Body of pancreas (tissue), 4 donors: ENCODE results near the gene GRM8. TPM values are rescaled to one million over a fixed set of nuclear protein-coding genes. Genes with fewer than 3 reads are reported as not detected.

Experiments used
- ATAC-seq: fragments of 150-250 bp; one replicate; pipeline ENCODE4 v1.9.1; 2016
- DNase-seq, 4 donors: peaks; one replicate each; pipeline ENCODE4 v3.0.0-alpha.2; 2019
- H3K27ac ChIP-seq, 4 donors: fragments of 200-600 bp; sonication (generic); 1 replicate in 3 of 4; 2 replicates in 1 of 4; pipeline versions ENCODE4 v1.5.1 to v1.6.1; 2016 to 2019; ENCODE audit warnings: mild to moderate bottlenecking in 1 of 4, mixed read lengths in 1 of 4, moderate library complexity in 1 of 4
- H3K27me3 ChIP-seq, 2 donors: fragments of 200-600 bp; sonication (generic); one replicate each; pipeline ENCODE4 v1.6.0; 2016; ENCODE audit warnings: mild to moderate bottlenecking in 1 of 2
- H3K36me3 ChIP-seq, 2 donors: fragments of 200-600 bp; sonication (generic); replicated peaks in 1 of 2; 2 replicates each; pipeline ENCODE4 v1.5.1; 2016; ENCODE audit warnings: low read depth in 2 of 2; ENCODE audit not compliant: insufficient read depth in 1 of 2
- H3K4me1 ChIP-seq: fragments of 200-600 bp; sonication (generic); one replicate; pipeline ENCODE4 v1.6.0; 2016
- H3K4me3 ChIP-seq, 2 donors: fragments of 200-600 bp; sonication (generic); 1 replicate in 1 of 2; 2 replicates in 1 of 2; pipeline ENCODE4 v1.5.1; 2016 to 2019
- H3K9me3 ChIP-seq, 3 donors: fragments of 200-600 bp; sonication (generic); 1 replicate in 2 of 3; 2 replicates in 1 of 3; pipeline ENCODE4 v1.5.1; 2016
- CTCF ChIP-seq, 7 experiments: fragments of 450-650 bp in 4 of 7; fragments of 200-600 bp in 3 of 7; sonication (generic) in 3 of 7; IDR thresholded peaks; one replicate each; pipeline ENCODE4 v1.5.1; 2016 to 2019; ENCODE audit warnings: antibody characterized with exemption in 7 of 7
- POLR2A ChIP-seq, 3 donors: fragments of 450-650 bp; IDR thresholded peaks; one replicate each; pipeline ENCODE4 v1.6.1; 2016; ENCODE audit warnings: antibody characterized with exemption in 3 of 3, mild to moderate bottlenecking in 2 of 3
- WGBS, 2 donors: methylation state at CpG; one replicate each; pipeline ENCODE4 v1.1.5; 2017; 5-methylcytosine and 5-hydroxymethylcytosine counted together
- intact Hi-C: fragments of 100-400 bp; cut with DNase I; formaldehyde crosslinking; loops from one replicate; pipeline ENCODE4 v1.15.1; 2023
- total RNA-seq, 2 donors: library from RNA; depleted of rRNA; stranded (reverse); fragments of >200 nt; gene quantifications; one replicate each; pipeline ENCODE4 v1.1.0, GENCODE V29; 2016

The GRM8 gene
- total RNA-seq, 2 donors from 2014 or later, result 2.3 TPM; not detected in 1

DNA sequence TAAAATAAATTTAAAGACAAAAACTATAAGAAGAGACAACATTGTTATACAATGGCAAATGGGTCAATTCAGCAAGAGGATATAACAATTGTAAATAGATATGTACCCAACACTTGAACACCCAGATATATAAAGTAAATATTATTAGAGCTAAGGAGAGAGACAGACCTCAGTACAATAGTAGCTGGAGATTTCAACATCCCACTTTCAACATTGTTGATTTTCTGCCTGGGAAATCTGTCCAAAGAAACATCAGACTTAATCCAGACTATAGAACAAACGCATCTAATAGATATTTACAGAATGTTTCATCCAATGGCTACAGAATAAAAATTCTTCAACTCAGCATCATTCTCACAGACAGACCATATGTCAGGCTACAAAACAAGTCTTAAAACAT is 256.1 kb downstream of the GRM8 start:
- Histone ChIP-seq H3K27me3 (no peaks in the 10 kb centered on the region), H3K9me3 (no peaks in the 10 kb centered on the region), H3K27ac (no peak overlapping the region), H3K36me3 (no peaks in the 10 kb centered on the region), H3K4me1 (no peaks in the 10 kb centered on the region), H3K4me3 (no peak overlapping the region)
- no peak for DNase-seq
- TF ChIP-seq POLR2A (IDR thresholded peaks at IDR 0.05), result no peak
- no peak for TF ChIP-seq CTCF (IDR thresholded peaks at IDR 0.05)
- intact Hi-C loops, result no loop called here
- WGBS, 2 donors, result 16 to 72% methylated on average over 1 of the region's 1 CpG
- ATAC-seq, result no peak

GRCh38 chr7:126993626-126994213 is 259.0 kb downstream of the GRM8 start:
- DNase-seq (no peak), ATAC-seq (no peak)
- Histone ChIP-seq H3K27me3 (no peaks in the 10 kb centered on the region), H3K36me3 (no peaks in the 10 kb centered on the region), H3K4me3 (no peak overlapping the region), H3K4me1 (no peaks in the 10 kb centered on the region), H3K27ac (no peak overlapping the region), H3K9me3 (no peaks in the 10 kb centered on the region)
- intact Hi-C loops, result no loop called here
- no peak for TF ChIP-seq POLR2A (IDR thresholded peaks at IDR 0.05)
- no peak for TF ChIP-seq CTCF (IDR thresholded peaks at IDR 0.05)
- WGBS, 2 donors, result 83 to 84% methylated on average over 2 of the region's 2 CpGs

DNA sequence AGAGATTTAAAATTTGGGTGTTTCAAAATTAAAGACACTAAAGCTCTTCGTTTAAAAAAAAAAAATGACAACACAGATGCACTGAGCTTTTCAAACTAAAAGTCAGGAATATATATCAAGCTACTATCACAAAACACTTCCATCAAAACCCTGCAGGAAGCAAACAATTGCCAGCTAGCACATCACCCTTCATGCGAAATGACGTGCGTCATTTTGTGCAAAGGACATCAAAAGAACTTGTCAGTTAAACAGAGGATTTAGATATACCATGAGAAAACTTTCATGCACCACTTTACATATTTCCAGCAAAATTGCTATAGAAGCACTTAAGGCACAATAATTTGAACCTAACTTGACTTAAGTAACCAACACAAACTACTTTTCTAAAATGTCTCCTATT is 264.7 kb downstream of the GRM8 start:
- H3K9me3 ChIP-seq, result no peaks in the 10 kb centered on the region
- 81 to 87% methylated on average over 4 of the region's 4 CpGs for WGBS, 2 donors
- no peak for TF ChIP-seq CTCF (IDR thresholded peaks at IDR 0.05)
- H3K27me3 ChIP-seq, result no peaks in the 10 kb centered on the region
- H3K36me3 ChIP-seq, result no peaks in the 10 kb centered on the region
- intact Hi-C loops, result no loop called here
- DNase-seq (no peak), ATAC-seq (no peak)
- H3K4me3 ChIP-seq, result no peak overlapping the region
- no peaks in the 10 kb centered on the region for H3K4me1 ChIP-seq
- H3K27ac ChIP-seq, result no peak overlapping the region

GRCh38 chr7:126979722-126980121 is 273.0 kb downstream of the GRM8 start:
- no peak for DNase-seq
- H3K27ac ChIP-seq, result no peak overlapping the region
- H3K4me1 ChIP-seq, result no peaks in the 10 kb centered on the region
- no peak overlapping the region for H3K4me3 ChIP-seq
- WGBS, 2 donors, result 63 to 73% methylated on average over 2 of the region's 2 CpGs
- no peaks in the 10 kb centered on the region for H3K9me3 ChIP-seq
- no peaks in the 10 kb centered on the region for H3K27me3 ChIP-seq
- TF ChIP-seq POLR2A (IDR thresholded peaks at IDR 0.05) (no peak), CTCF (IDR thresholded peaks at IDR 0.05) (no peak)
- ATAC-seq, result no peak
- intact Hi-C loops, result no loop called here
- H3K36me3 ChIP-seq, result no peaks in the 10 kb centered on the region

GRCh38 chr7:126978865-126979264 is 273.9 kb downstream of the GRM8 start:
- no peaks in the 10 kb centered on the region for H3K4me1 ChIP-seq
- H3K9me3 ChIP-seq, result no peaks in the 10 kb centered on the region
- TF ChIP-seq CTCF (IDR thresholded peaks at IDR 0.05) (no peak), POLR2A (IDR thresholded peaks at IDR 0.05) (no peak)
- H3K27ac ChIP-seq, result no peak overlapping the region
- H3K27me3 ChIP-seq, result no peaks in the 10 kb centered on the region
- 59 to 67% methylated on average over 3 of the region's 3 CpGs for WGBS, 2 donors
- no peak overlapping the region for H3K4me3 ChIP-seq
- H3K36me3 ChIP-seq, result no peaks in the 10 kb centered on the region
- DNase-seq (no peak), ATAC-seq (no peak)
- intact Hi-C loops, result no loop called here
